ENCODE results near the gene PCDHGA9. TPM values are rescaled to one million over a fixed set of nuclear protein-coding genes. Genes with fewer than 3 reads are reported as not detected.
A peak's percentile ranks its signal among the peaks of the same experiment; 100 is the strongest.

The PCDHGA9 gene
- 0.24 to 0.35 TPM (median 0.28 TPM) in 3 replicates for polyA plus RNA-seq
- 0.82 TPM for polyA plus RNA-seq (2011; ENCODE audit: low read depth)
- 0.05 and 0.07 TPM in 2 replicates for polyA plus RNA-seq (2011; cell fraction: cytosol; rRNA removed)
- 0.96 and 1.3 TPM in 2 replicates for polyA plus RNA-seq (2011; cell fraction: nucleus; rRNA removed)
- polyA plus RNA-seq (2012; ENCODE audit: low replicate concordance), result 0.29 and 0.49 TPM in 2 replicates
- polyA minus RNA-seq, result 2.3 to 3.1 TPM (median 3.0 TPM) in 3 replicates
- polyA minus RNA-seq (2011; cell fraction: cytosol; rRNA and poly(A)+ RNA removed), result not detected
- 2.6 and 5.0 TPM in 2 replicates for polyA minus RNA-seq (2011; cell fraction: nucleus; rRNA and poly(A)+ RNA removed)

DNA sequence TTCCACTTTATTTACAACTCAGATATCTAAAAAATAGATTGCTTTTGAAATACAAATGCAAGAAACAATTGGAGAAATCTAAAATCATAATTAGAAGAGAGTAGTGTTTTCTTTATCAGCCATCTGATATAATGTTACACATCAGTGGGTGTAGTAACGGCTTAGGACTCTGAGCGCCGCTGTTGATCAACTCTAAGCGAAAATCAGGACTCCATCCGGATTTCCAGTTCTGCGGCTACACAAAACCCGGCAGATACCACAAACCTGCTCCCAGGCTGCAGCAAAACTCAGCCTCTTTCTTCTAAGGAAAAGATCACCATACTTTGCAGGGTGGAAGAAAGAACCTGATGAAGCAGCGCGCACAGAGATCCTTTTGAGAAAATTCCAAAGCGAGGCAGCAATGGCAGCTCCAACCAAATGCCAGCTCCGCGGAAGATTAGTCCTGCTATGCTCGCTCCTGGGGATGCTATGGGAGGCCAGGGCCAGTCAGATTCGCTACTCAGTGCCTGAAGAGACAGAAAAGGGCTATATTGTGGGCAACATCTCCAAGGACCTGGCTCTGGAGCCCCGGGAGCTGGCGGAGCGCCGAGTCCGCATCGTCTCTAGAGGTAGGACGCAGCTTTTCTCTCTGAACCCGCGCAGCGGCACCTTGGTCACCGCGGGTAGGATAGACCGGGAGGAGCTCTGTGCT is at the start of gene PCDHGA9:
PCDHGA9 (plus strand) TSS at position 226 of the 691 bp plus-strand sequence; CDS start at position 401, 175 bp downstream.
- peaks cover 27% of the 10 kb centered on the region for H3K9me3 ChIP-seq (ENCODE audit: control insufficient read depth, low read depth, low read length)
- H3K4me2 ChIP-seq (ENCODE audit: control insufficient read depth, extremely low read depth, insufficient read depth, low read depth, low read length), result peak within 1 kb of the TSS; percentile 18
- no peak within 1 kb of the TSS for H2AFZ ChIP-seq (ENCODE audit: control insufficient read depth, low read length)
- FAIRE-seq (no peak), DNase-seq (ENCODE audit: low read depth, low spot score) (no peak)
- H3K36me3 ChIP-seq (ENCODE audit: control insufficient read depth in 2 of 2, extremely low read depth in 1 of 2, insufficient read depth in 2 of 2, low read length in 2 of 2), result no peaks in the 10 kb centered on the region
- H4K20me1 ChIP-seq (ENCODE audit: control insufficient read depth, extremely low read depth, insufficient read depth, low read length), result no peaks in the 10 kb centered on the region
- TF ChIP-seq EZH2 (IDR thresholded peaks at IDR 0.05; ENCODE audit: low read length), result no peak
- TF ChIP-seq, protein P1, sequence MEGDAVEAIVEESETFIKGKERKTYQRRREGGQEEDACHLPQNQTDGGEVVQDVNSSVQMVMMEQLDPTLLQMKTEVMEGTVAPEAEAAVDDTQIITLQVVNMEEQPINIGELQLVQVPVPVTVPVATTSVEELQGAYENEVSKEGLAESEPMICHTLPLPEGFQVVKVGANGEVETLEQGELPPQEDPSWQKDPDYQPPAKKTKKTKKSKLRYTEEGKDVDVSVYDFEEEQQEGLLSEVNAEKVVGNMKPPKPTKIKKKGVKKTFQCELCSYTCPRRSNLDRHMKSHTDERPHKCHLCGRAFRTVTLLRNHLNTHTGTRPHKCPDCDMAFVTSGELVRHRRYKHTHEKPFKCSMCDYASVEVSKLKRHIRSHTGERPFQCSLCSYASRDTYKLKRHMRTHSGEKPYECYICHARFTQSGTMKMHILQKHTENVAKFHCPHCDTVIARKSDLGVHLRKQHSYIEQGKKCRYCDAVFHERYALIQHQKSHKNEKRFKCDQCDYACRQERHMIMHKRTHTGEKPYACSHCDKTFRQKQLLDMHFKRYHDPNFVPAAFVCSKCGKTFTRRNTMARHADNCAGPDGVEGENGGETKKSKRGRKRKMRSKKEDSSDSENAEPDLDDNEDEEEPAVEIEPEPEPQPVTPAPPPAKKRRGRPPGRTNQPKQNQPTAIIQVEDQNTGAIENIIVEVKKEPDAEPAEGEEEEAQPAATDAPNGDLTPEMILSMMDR (optimal IDR thresholded peaks at IDR 0.05 in 1 of 3, IDR thresholded peaks at IDR 0.05 in 1 of 3, conservative IDR thresholded peaks at IDR 0.05 in 1 of 3; ENCODE audit: extremely low read depth in 1 of 3, insufficient read depth in 2 of 3, low read length in 3 of 3), result peak; percentile 40 to 50 (median 47)
- dilution Hi-C loops (cut with MboI; ENCODE audit: extremely low pct_ligation_motif_present, low sequenced_read_pairs), result no loop called here
- no peaks in the 10 kb centered on the region for H3K79me2 ChIP-seq (ENCODE audit: control insufficient read depth, insufficient read depth, low read length)
- peaks cover 10% of the 10 kb centered on the region for H3K27me3 ChIP-seq (ENCODE audit: control insufficient read depth, extremely low read depth, insufficient read depth, low read length)
- H3K9me1 ChIP-seq (ENCODE audit: control insufficient read depth, extremely low read depth, insufficient read depth, low read length), result no peaks in the 10 kb centered on the region
- H3K9ac ChIP-seq (ENCODE audit: control insufficient read depth, extremely low read depth, insufficient read depth, low read length), result no peak within 1 kb of the TSS
- H3K27ac ChIP-seq (ENCODE audit: control insufficient read depth, insufficient read depth, low read length), result no peak within 1 kb of the TSS
- H3K4me3 ChIP-seq (ENCODE audit: control insufficient read depth in 2 of 3, extremely low read depth in 1 of 3, insufficient read depth in 2 of 3, low read depth in 1 of 3, low read length in 3 of 3), result peak within 1 kb of the TSS; percentile 1 to 18 (median 11)
- no peaks in the 10 kb centered on the region for H3K4me1 ChIP-seq (ENCODE audit: control insufficient read depth, extremely low read depth, insufficient read depth, low read length)

- dilution Hi-C loops (cut with MboI; ENCODE audit: extremely low pct_ligation_motif_present, low sequenced_read_pairs), result no loop called here
- H2AFZ ChIP-seq (ENCODE audit: control insufficient read depth, low read length), result no peak within 1 kb of the TSS
- H3K9me3 ChIP-seq (ENCODE audit: control insufficient read depth, low read depth, low read length), result peaks cover 9% of the 10 kb centered on the region
- DNase-seq (ENCODE audit: low read depth, low spot score) (no peak), FAIRE-seq (no peak)
- H3K9ac ChIP-seq (ENCODE audit: control insufficient read depth, extremely low read depth, insufficient read depth, low read length), result no peak within 1 kb of the TSS
- TF ChIP-seq, protein P1 (optimal IDR thresholded peaks at IDR 0.05 in 1 of 3, IDR thresholded peaks at IDR 0.05 in 1 of 3, conservative IDR thresholded peaks at IDR 0.05 in 1 of 3; ENCODE audit: extremely low read depth in 1 of 3, insufficient read depth in 2 of 3, low read length in 3 of 3), result peak in 2 of 3 experiments; percentile 15 to 34
- TF ChIP-seq EZH2 (IDR thresholded peaks at IDR 0.05; ENCODE audit: low read length), result no peak
- H4K20me1 ChIP-seq (ENCODE audit: control insufficient read depth, extremely low read depth, insufficient read depth, low read length), result no peaks in the 10 kb centered on the region
- H3K27me3 ChIP-seq (ENCODE audit: control insufficient read depth, extremely low read depth, insufficient read depth, low read length), result peaks cover 8% of the 10 kb centered on the region
- no peak within 1 kb of the TSS for H3K4me2 ChIP-seq (ENCODE audit: control insufficient read depth, extremely low read depth, insufficient read depth, low read depth, low read length)
- no peaks in the 10 kb centered on the region for H3K36me3 ChIP-seq (ENCODE audit: control insufficient read depth in 2 of 2, extremely low read depth in 1 of 2, insufficient read depth in 2 of 2, low read length in 2 of 2)
- H3K4me3 ChIP-seq (ENCODE audit: control insufficient read depth in 2 of 3, extremely low read depth in 1 of 3, insufficient read depth in 2 of 3, low read depth in 1 of 3, low read length in 3 of 3), result peak within 1 kb of the TSS in 1 of 3 experiments; percentile 26
- H3K79me2 ChIP-seq (ENCODE audit: control insufficient read depth, insufficient read depth, low read length), result no peaks in the 10 kb centered on the region
- no peaks in the 10 kb centered on the region for H3K9me1 ChIP-seq (ENCODE audit: control insufficient read depth, extremely low read depth, insufficient read depth, low read length)
- H3K4me1 ChIP-seq (ENCODE audit: control insufficient read depth, extremely low read depth, insufficient read depth, low read length), result no peaks in the 10 kb centered on the region
- no peak within 1 kb of the TSS for H3K27ac ChIP-seq (ENCODE audit: control insufficient read depth, insufficient read depth, low read length)
These were observed 47.6 kb upstream of the PCDHGA9 start, which contains the start of gene PCDHGA4 for GRCh38 chr5:141354900-141355469. Gene PCDHGA4, plus strand, starts transcription at chr5:141355021. Its CDS starts 87 bp downstream, at chr5:141355108.

All from keratinocyte (primary cell).